BE2C (cell line): ENCODE results near the gene NCCRP1.
"Not testable (repeated sequence)": the region's sequence is repeated elsewhere in the genome, so short reads cannot be mapped to it uniquely, and the experiment has no call there.

ENCODE experiments used
- DNase-seq: peaks from one replicate; pipeline ENCODE4 v3.0.0-alpha.2; 2020
- H3K27me3 ChIP-seq: fragments of 250-450 bp; sonication (Bioruptor Pico); 2 replicates; pipeline ENCODE4 v1.5.1; 2020; ENCODE audit warnings: mild to moderate bottlenecking
- H3K36me3 ChIP-seq: fragments of 250-450 bp; sonication (Bioruptor Pico); 2 replicates; pipeline ENCODE4 v1.5.1; 2020; ENCODE audit warnings: mild to moderate bottlenecking
- H3K4me1 ChIP-seq: fragments of 250-450 bp; sonication (Bioruptor Pico); 2 replicates; pipeline ENCODE4 v1.5.1; 2020
- H3K4me3 ChIP-seq: 2 replicates; pipeline ENCODE4 v1.5.1; 2011; ENCODE audit warnings: low read depth, low read length
- H3K9me3 ChIP-seq: fragments of 250-450 bp; sonication (Bioruptor Pico); 2 replicates; pipeline ENCODE4 v1.5.1; 2020
- TF ChIP-seq, protein P1 (sequence below): IDR thresholded peaks from 2 replicates; pipeline ENCODE4 v1.5.1; 2012; ENCODE audit warnings: mild to moderate bottlenecking, low read depth, low read length

NCCRP1 gene

GRCh38 chr19:39237200-39238184 lies 40.7 kb downstream of the NCCRP1 start:
- Histone ChIP-seq H3K27me3 (no peaks in the 10 kb centered on the region), H3K4me3 (no peak overlapping the region), H3K36me3 (no peaks in the 10 kb centered on the region), H3K4me1 (no peaks in the 10 kb centered on the region), H3K9me3 (no peaks in the 10 kb centered on the region)
- TF ChIP-seq, protein P1, sequence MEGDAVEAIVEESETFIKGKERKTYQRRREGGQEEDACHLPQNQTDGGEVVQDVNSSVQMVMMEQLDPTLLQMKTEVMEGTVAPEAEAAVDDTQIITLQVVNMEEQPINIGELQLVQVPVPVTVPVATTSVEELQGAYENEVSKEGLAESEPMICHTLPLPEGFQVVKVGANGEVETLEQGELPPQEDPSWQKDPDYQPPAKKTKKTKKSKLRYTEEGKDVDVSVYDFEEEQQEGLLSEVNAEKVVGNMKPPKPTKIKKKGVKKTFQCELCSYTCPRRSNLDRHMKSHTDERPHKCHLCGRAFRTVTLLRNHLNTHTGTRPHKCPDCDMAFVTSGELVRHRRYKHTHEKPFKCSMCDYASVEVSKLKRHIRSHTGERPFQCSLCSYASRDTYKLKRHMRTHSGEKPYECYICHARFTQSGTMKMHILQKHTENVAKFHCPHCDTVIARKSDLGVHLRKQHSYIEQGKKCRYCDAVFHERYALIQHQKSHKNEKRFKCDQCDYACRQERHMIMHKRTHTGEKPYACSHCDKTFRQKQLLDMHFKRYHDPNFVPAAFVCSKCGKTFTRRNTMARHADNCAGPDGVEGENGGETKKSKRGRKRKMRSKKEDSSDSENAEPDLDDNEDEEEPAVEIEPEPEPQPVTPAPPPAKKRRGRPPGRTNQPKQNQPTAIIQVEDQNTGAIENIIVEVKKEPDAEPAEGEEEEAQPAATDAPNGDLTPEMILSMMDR, result no peak
- peak; percentile 42 for DNase-seq

- no peaks in the 10 kb centered on the region for H3K36me3 ChIP-seq
- H3K27me3 ChIP-seq, result no peaks in the 10 kb centered on the region
- no peaks in the 10 kb centered on the region for H3K4me1 ChIP-seq
- no peaks in the 10 kb centered on the region for H3K9me3 ChIP-seq
- H3K4me3 ChIP-seq, result no peak overlapping the region
- DNase-seq, result no peak
- TF ChIP-seq, protein P1, result no peak
Measured at GRCh38 chr19:39238209-39238608, 41.4 kb downstream of the NCCRP1 start.

DNA sequence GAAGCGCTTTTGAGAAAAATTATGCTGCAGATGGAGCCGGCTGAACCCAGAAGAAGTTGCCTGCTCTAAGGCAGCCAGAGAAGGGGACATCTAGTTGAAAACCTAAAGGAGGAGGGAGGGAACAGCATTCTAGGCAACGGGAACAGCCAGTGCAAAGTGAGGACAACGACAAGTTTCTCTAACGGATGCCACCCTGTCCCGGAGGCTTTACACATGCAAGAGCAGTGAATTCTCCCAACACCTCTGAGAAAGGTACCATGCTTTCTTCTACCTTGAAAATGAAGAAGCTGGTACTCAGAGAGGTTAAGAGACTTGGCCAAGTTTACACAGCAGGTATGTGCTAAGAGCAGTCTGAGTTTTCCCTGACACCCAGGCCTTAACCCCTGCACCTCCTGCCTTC lies 42.2 kb downstream of the NCCRP1 start:
- Histone ChIP-seq H3K4me1 (no peaks in the 10 kb centered on the region), H3K36me3 (no peaks in the 10 kb centered on the region), H3K27me3 (no peaks in the 10 kb centered on the region), H3K9me3 (no peaks in the 10 kb centered on the region), H3K4me3 (no peak overlapping the region)
- no peak for DNase-seq
- TF ChIP-seq, protein P1, result no peak

- TF ChIP-seq, protein P1, result no peak
- Histone ChIP-seq H3K9me3 (no peaks in the 10 kb centered on the region), H3K4me1 (no peaks in the 10 kb centered on the region), H3K27me3 (no peaks in the 10 kb centered on the region), H3K4me3 (no peak overlapping the region), H3K36me3 (no peaks in the 10 kb centered on the region)
- no peak for DNase-seq
Measured at GRCh38 chr19:39240421-39240820, 43.7 kb downstream of the NCCRP1 start.

- H3K9me3 ChIP-seq, DNase-seq, H3K27me3 ChIP-seq, H3K4me1 ChIP-seq, H3K4me3 ChIP-seq, H3K36me3 ChIP-seq: not testable (repeated sequence)
Measured at GRCh38 chr19:39243741-39244140, 47.0 kb downstream of the NCCRP1 start.

DNA sequence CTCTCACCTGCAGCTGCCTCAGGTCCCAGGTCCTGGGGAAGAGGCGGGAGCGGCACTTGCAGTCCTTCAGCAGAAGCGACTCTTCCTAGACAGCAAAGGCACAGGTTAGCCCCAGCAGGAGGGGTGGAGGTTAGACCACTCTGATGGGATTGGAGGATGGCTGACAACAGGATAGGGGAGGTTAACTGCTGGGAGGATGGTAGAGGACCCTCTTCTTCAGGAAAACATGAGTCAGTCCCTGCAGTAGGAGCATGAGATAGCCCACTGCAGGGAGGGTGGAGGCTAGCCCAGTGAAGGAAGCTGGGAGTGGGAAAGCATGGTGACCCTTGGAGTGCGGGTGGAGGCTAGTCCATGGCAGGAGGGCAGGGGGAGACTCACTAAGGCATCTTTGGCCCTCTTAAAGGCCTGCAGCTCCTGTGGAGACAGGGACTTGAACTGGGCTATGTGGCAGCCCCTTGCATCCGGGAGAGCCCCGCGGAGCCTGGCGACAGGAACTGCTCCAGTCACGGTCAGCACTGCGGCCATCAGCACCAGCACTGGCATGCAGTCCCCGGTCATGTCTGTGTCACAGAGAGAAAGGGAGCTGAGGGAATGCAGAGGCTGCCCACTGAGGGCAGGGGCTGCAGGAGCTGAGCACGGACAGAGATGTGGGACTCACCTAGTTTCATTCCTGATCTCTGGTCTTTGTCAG lies 47.8 kb downstream of the NCCRP1 start, which contains the start of gene IFNL3:
Gene IFNL3 (minus strand): TSS at position 597 of the 691 bp plus-strand sequence. CDS start 39 bp downstream, at position 558.
- H3K4me1 ChIP-seq, H3K9me3 ChIP-seq, H3K27me3 ChIP-seq, DNase-seq, H3K4me3 ChIP-seq, H3K36me3 ChIP-seq: not testable (repeated sequence)

GRCh38 chr19:39245166-39245565 lies 48.4 kb downstream of the NCCRP1 start:
- not testable (repeated sequence) for H3K36me3 ChIP-seq, DNase-seq, H3K27me3 ChIP-seq, H3K4me1 ChIP-seq, H3K4me3 ChIP-seq, H3K9me3 ChIP-seq
